ENCODE data around the gene WDFY4.

- TF ChIP-seq CTCF (IDR thresholded peaks at IDR 0.05; ENCODE audit: insufficient read depth, low read depth, low read length) (no peak), EZH2 (IDR thresholded peaks at IDR 0.05; ENCODE audit: insufficient read depth, low read length) (no peak)
Measured at GRCh38 chr10:48667960-48668590, 16.6 kb upstream of the WDFY4 start.

Data from astrocyte (in vitro differentiated cells and primary cell).